Smooth muscle cell (in vitro differentiated cells): Measurements from ENCODE around the gene GP9. TPM values are rescaled to one million over a fixed set of nuclear protein-coding genes. Genes with fewer than 3 reads are reported as not detected.

ENCODE experiments used
- DNase-seq: peaks from one replicate; lab custom pipeline; 2025; ENCODE audit not compliant: unreplicated experiment; lab: John Stamatoyannopoulos, UW
- H2AFZ ChIP-seq: fragments of 200-600 bp; sonication (generic); 2 replicates; pipeline ENCODE4 v1.6.0; 2016; ENCODE audit warnings: antibody characterized with exemption, low read depth, mild to moderate bottlenecking
- H3F3A ChIP-seq: fragments of 200-600 bp; sonication (generic); 2 replicates; pipeline ENCODE4 v1.6.0; 2017; ENCODE audit warnings: antibody characterized with exemption, low read depth
- H3K27ac ChIP-seq: fragments of 200-600 bp; sonication (generic); 2 replicates; pipeline ENCODE4 v1.5.1; 2016; ENCODE audit warnings: low read depth, mild to moderate bottlenecking
- H3K27me3 ChIP-seq: fragments of 200-600 bp; sonication (generic); 2 replicates; pipeline ENCODE4 v1.6.1; 2016; ENCODE audit warnings: low read depth, mild to moderate bottlenecking
- H3K36me3 ChIP-seq: fragments of 200-600 bp; sonication (generic); 2 replicates; pipeline ENCODE4 v1.5.1; 2016; ENCODE audit warnings: low read depth
- H3K4me1 ChIP-seq: fragments of 200-600 bp; sonication (generic); 2 replicates; pipeline ENCODE4 v1.5.1; 2016; ENCODE audit warnings: low read depth
- H3K4me2 ChIP-seq: fragments of 200-600 bp; sonication (generic); 2 replicates; pipeline ENCODE4 v1.6.0; 2016; ENCODE audit warnings: mild to moderate bottlenecking
- H3K4me3 ChIP-seq: fragments of 200-600 bp; sonication (generic); 2 replicates; pipeline ENCODE4 v1.5.1; 2016; ENCODE audit warnings: mild to moderate bottlenecking
- H3K79me2 ChIP-seq: fragments of 200-600 bp; sonication (generic); 2 replicates; pipeline ENCODE4 v1.6.0; 2016; ENCODE audit warnings: low read depth, mild to moderate bottlenecking
- H3K9ac ChIP-seq: fragments of 200-600 bp; sonication (generic); 2 replicates; pipeline ENCODE4 v1.6.0; 2016; ENCODE audit warnings: low read depth
- H3K9me3 ChIP-seq: fragments of 200-600 bp; sonication (generic); replicated peaks from 2 replicates; pipeline ENCODE4 v1.5.1; 2016; ENCODE audit warnings: low read depth
- H4K20me1 ChIP-seq: fragments of 200-600 bp; sonication (generic); 2 replicates; pipeline ENCODE4 v1.6.0; 2016; ENCODE audit warnings: low read depth
- CTCF ChIP-seq: fragments of 200-600 bp; sonication (generic); IDR thresholded peaks from 2 replicates; pipeline ENCODE4 v1.5.1; 2017; ENCODE audit warnings: borderline replicate concordance, mild to moderate bottlenecking, antibody characterized with exemption; ENCODE audit not compliant: insufficient read depth, poor library complexity, severe bottlenecking
- WGBS: methylation state at CpG from one replicate; pipeline ENCODE4 v1.1.7; 2016; ENCODE audit warnings: low lambda C conversion rate; 5-methylcytosine and 5-hydroxymethylcytosine counted together
- polyA plus RNA-seq: library from polyadenylated mRNA; unstranded; fragments of >200 nt; fragmentation: Nextera tagmentation; extraction: Ambion mirVana; gene quantifications from 2 replicates; pipeline ENCODE4 v1.2.1, GENCODE V29; 2016
- total RNA-seq: library from RNA; depleted of rRNA; stranded (reverse); fragments of >200 nt; gene quantifications from 2 replicates; pipeline ENCODE4 v1.2.3, GENCODE V29; 2014

GP9 gene
- total and polyA plus RNA-seq, 2 experiments from 2014 or later: not detected

- Histone ChIP-seq H3K4me1 (no peaks in the 10 kb centered on the region), H4K20me1 (no peaks in the 10 kb centered on the region), H3K79me2 (no peaks in the 10 kb centered on the region), H3K4me2 (no peak overlapping the region), H2AFZ (no peak overlapping the region), H3K27ac (no peak overlapping the region), H3K4me3 (no peak overlapping the region), H3K36me3 (no peaks in the 10 kb centered on the region), H3K9ac (no peak overlapping the region), H3K9me3 (no peaks in the 10 kb centered on the region), H3K27me3 (no peaks in the 10 kb centered on the region), H3F3A (no peaks in the 10 kb centered on the region)
- no peak for DNase-seq
- TF ChIP-seq CTCF: no peak
- WGBS: 70% methylated on average over 5 of the region's 5 CpGs
These were observed 39.9 kb upstream of the GP9 start for GRCh38 chr3:129020691-129021090.

- H3K9me3 ChIP-seq: no peaks in the 10 kb centered on the region
- H3K27me3 ChIP-seq: no peaks in the 10 kb centered on the region
- H3K9ac ChIP-seq: no peak overlapping the region
- H3K79me2 ChIP-seq: no peaks in the 10 kb centered on the region
- no peak overlapping the region for H3K4me2 ChIP-seq
- no peaks in the 10 kb centered on the region for H3K4me1 ChIP-seq
- no peaks in the 10 kb centered on the region for H3K36me3 ChIP-seq
- TF ChIP-seq CTCF: no peak
- H3K4me3 ChIP-seq: no peak overlapping the region
- 58% methylated on average over 6 of the region's 6 CpGs for WGBS
- H3F3A ChIP-seq: no peaks in the 10 kb centered on the region
- H2AFZ ChIP-seq: no peak overlapping the region
- no peak for DNase-seq
- H3K27ac ChIP-seq: no peak overlapping the region
- no peaks in the 10 kb centered on the region for H4K20me1 ChIP-seq
These were observed 39.4 kb upstream of the GP9 start for GRCh38 chr3:129021140-129021551.

- no peak overlapping the region for H3K27ac ChIP-seq
- WGBS: 80% methylated on average over 15 of the region's 15 CpGs
- no peak for DNase-seq
- H3K79me2 ChIP-seq: no peaks in the 10 kb centered on the region
- no peaks in the 10 kb centered on the region for H3K27me3 ChIP-seq
- TF ChIP-seq CTCF: no peak
- no peaks in the 10 kb centered on the region for H4K20me1 ChIP-seq
- no peak overlapping the region for H3K4me2 ChIP-seq
- no peaks in the 10 kb centered on the region for H3K4me1 ChIP-seq
- H3K9ac ChIP-seq: no peak overlapping the region
- no peaks in the 10 kb centered on the region for H3K9me3 ChIP-seq
- no peak overlapping the region for H3K4me3 ChIP-seq
- H3F3A ChIP-seq: no peaks in the 10 kb centered on the region
- no peaks in the 10 kb centered on the region for H3K36me3 ChIP-seq
- no peak overlapping the region for H2AFZ ChIP-seq
These were observed 38.2 kb upstream of the GP9 start for GRCh38 chr3:129022114-129023007.

GRCh38 chr3:129023008-129023358, 37.6 kb upstream of the GP9 start:
- no peak overlapping the region for H3K4me2 ChIP-seq
- H3K4me3 ChIP-seq: no peak overlapping the region
- no peaks in the 10 kb centered on the region for H3K9me3 ChIP-seq
- no peaks in the 10 kb centered on the region for H3K27me3 ChIP-seq
- H3K36me3 ChIP-seq: no peaks in the 10 kb centered on the region
- H2AFZ ChIP-seq: no peak overlapping the region
- WGBS: 91% methylated on average over 1 of the region's 1 CpG
- no peaks in the 10 kb centered on the region for H3F3A ChIP-seq
- DNase-seq: no peak
- no peaks in the 10 kb centered on the region for H4K20me1 ChIP-seq
- no peak overlapping the region for H3K9ac ChIP-seq
- TF ChIP-seq CTCF: no peak
- H3K79me2 ChIP-seq: no peaks in the 10 kb centered on the region
- no peak overlapping the region for H3K27ac ChIP-seq
- H3K4me1 ChIP-seq: no peaks in the 10 kb centered on the region
